MM.1S (cell line): ENCODE results near the gene FEN1.

Experiments
- DNase-seq: peaks from one replicate; pipeline ENCODE4 v3.0.0-alpha.2; 2015
- H2AFZ ChIP-seq: fragments of 300-600 bp; sonication (generic); 2 replicates; pipeline ENCODE4 v1.6.0; 2016; ENCODE audit warnings: antibody characterized with exemption, low read length
- H3F3A ChIP-seq: fragments of 300-600 bp; sonication (generic); 2 replicates; pipeline ENCODE4 v1.6.1; 2016; ENCODE audit warnings: mild to moderate bottlenecking, antibody characterized with exemption, low read length, moderate library complexity, mixed read lengths; ENCODE audit not compliant: insufficient read depth
- H3K27ac ChIP-seq: fragments of 300-600 bp; sonication (generic); 2 replicates; pipeline ENCODE4 v1.5.1; 2016; ENCODE audit warnings: mild to moderate bottlenecking, low read length
- H3K27me3 ChIP-seq: fragments of 300-600 bp; sonication (generic); replicated peaks from 2 replicates; pipeline ENCODE4 v1.6.0; 2016; ENCODE audit warnings: low read length; ENCODE audit not compliant: insufficient read depth
- H3K36me3 ChIP-seq: fragments of 300-600 bp; sonication (generic); replicated peaks from 2 replicates; pipeline ENCODE4 v1.6.1; 2016; ENCODE audit warnings: mild to moderate bottlenecking, low read length, mixed read lengths; ENCODE audit not compliant: insufficient read depth
- H3K4me1 ChIP-seq: fragments of 300-600 bp; sonication (generic); 2 replicates; pipeline ENCODE4 v1.6.1; 2016; ENCODE audit warnings: low read length, mixed read lengths
- H3K4me2 ChIP-seq: fragments of 300-600 bp; sonication (generic); 2 replicates; pipeline ENCODE4 v1.6.0; 2016; ENCODE audit warnings: low read depth, low read length
- H3K4me3 ChIP-seq: fragments of 300-600 bp; sonication (generic); 2 replicates; pipeline ENCODE4 v1.5.1; 2016; ENCODE audit warnings: low read length, mixed read lengths
- H3K79me2 ChIP-seq: fragments of 300-600 bp; sonication (generic); 2 replicates; pipeline ENCODE4 v1.6.1; 2016; ENCODE audit warnings: mixed run types, low read length, mixed read lengths
- H3K9ac ChIP-seq: fragments of 300-600 bp; sonication (generic); 2 replicates; pipeline ENCODE4 v1.6.1; 2016; ENCODE audit warnings: low read length, mixed read lengths
- H3K9me2 ChIP-seq: fragments of 300-600 bp; sonication (generic); replicated peaks from 2 replicates; pipeline ENCODE4 v1.6.1; 2016; ENCODE audit warnings: mild to moderate bottlenecking, low read length, mixed read lengths; ENCODE audit not compliant: insufficient read depth
- H3K9me3 ChIP-seq: fragments of 300-600 bp; sonication (generic); replicated peaks from 2 replicates; pipeline ENCODE4 v1.6.1; 2016; ENCODE audit warnings: mild to moderate bottlenecking, low read length, mixed read lengths; ENCODE audit not compliant: insufficient read depth
- H4K20me1 ChIP-seq: fragments of 300-600 bp; sonication (generic); 2 replicates; pipeline ENCODE4 v1.6.1; 2016; ENCODE audit warnings: mild to moderate bottlenecking, low read length, moderate library complexity, mixed read lengths; ENCODE audit not compliant: insufficient read depth
- EZH2 ChIP-seq: fragments of 300-600 bp; sonication (generic); optimal IDR thresholded peaks from 2 replicates; pipeline ENCODE3; 2017; ENCODE audit warnings: low read depth, mild to moderate bottlenecking, antibody characterized with exemption, low read length, mixed read lengths
- EZH2phosphoT487 ChIP-seq: fragments of 300-600 bp; sonication (generic); IDR thresholded peaks from 2 replicates; pipeline ENCODE4 v1.6.1; 2018; ENCODE audit warnings: antibody characterized with exemption, low read length
- TF ChIP-seq, protein P1 (sequence below): fragments of 300-600 bp; sonication (generic); IDR thresholded peaks from 2 replicates; pipeline ENCODE4 v1.5.1; 2016; ENCODE audit warnings: antibody characterized with exemption, low read length, mixed read lengths

The FEN1 gene

DNA sequence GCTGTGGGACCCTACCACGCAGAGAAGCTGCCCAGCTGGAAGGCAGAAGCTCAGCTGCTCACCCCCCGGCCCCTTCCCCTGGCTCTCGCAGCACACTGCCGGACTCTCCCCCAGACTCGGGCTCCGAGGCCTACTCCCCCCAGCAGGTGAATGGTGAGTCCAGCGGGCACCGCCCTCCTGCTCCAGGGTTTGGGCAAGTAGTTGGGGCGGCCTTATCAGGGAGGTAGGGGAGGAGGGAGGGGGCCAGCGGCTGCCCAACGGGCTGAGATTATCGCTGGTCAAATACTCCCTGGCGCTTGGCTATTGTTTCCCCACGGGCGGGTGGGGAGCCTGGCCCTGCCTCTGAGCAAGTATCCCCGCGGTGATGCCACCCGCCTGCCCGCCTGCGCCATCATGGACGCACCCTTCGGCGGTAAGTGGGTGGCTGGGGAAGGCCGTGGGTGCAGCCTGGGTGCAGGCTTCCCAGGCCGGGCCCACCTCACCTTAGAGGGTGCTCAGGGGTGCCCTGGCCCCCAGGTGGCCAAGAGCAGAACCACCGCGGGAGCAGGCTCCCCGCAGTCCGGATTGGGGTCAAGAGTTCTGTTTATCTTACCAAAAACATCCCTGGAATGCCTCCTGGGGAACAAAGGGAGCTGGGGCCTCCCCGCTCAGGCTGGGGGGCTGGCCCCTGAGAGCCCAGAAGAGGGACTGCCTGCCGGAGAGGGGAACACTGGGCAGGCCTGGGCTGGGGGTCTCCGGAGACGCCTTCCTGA lies 23.4 kb upstream of the FEN1 start:
- Histone ChIP-seq H3K9ac (no peak overlapping the region), H3F3A (no peaks in the 10 kb centered on the region), H4K20me1 (no peaks in the 10 kb centered on the region), H3K4me1 (no peaks in the 10 kb centered on the region), H3K9me3 (no peaks in the 10 kb centered on the region), H2AFZ (no peak overlapping the region), H3K9me2 (no peaks in the 10 kb centered on the region), H3K79me2 (no peaks in the 10 kb centered on the region), H3K27me3 (peaks cover 36% of the 10 kb centered on the region), H3K4me3 (no peak overlapping the region), H3K4me2 (no peak overlapping the region), H3K27ac (no peak overlapping the region), H3K36me3 (no peaks in the 10 kb centered on the region)
- no peak for DNase-seq
- TF ChIP-seq EZH2 (no peak), EZH2phosphoT487 (no peak)
- TF ChIP-seq, protein P1, sequence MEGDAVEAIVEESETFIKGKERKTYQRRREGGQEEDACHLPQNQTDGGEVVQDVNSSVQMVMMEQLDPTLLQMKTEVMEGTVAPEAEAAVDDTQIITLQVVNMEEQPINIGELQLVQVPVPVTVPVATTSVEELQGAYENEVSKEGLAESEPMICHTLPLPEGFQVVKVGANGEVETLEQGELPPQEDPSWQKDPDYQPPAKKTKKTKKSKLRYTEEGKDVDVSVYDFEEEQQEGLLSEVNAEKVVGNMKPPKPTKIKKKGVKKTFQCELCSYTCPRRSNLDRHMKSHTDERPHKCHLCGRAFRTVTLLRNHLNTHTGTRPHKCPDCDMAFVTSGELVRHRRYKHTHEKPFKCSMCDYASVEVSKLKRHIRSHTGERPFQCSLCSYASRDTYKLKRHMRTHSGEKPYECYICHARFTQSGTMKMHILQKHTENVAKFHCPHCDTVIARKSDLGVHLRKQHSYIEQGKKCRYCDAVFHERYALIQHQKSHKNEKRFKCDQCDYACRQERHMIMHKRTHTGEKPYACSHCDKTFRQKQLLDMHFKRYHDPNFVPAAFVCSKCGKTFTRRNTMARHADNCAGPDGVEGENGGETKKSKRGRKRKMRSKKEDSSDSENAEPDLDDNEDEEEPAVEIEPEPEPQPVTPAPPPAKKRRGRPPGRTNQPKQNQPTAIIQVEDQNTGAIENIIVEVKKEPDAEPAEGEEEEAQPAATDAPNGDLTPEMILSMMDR: no peak; the same call in 1 of the 2 replicates

GRCh38 chr11:61769946-61770683 lies 22.6 kb upstream of the FEN1 start:
- Histone ChIP-seq H3K79me2 (no peaks in the 10 kb centered on the region), H3K9me3 (no peaks in the 10 kb centered on the region), H4K20me1 (no peaks in the 10 kb centered on the region), H3K4me1 (no peaks in the 10 kb centered on the region), H3K27me3 (peaks cover 35% of the 10 kb centered on the region), H3K4me3 (no peak overlapping the region), H3K9ac (no peak overlapping the region), H3K36me3 (no peaks in the 10 kb centered on the region), H3F3A (no peaks in the 10 kb centered on the region), H3K4me2 (no peak overlapping the region), H2AFZ (no peak overlapping the region), H3K27ac (no peak overlapping the region), H3K9me2 (no peaks in the 10 kb centered on the region)
- TF ChIP-seq, protein P1: no peak
- TF ChIP-seq EZH2 (no peak), EZH2phosphoT487 (no peak)
- DNase-seq: no peak

GRCh38 chr11:61771195-61771894 lies 21.4 kb upstream of the FEN1 start:
- H3K27ac ChIP-seq: no peak overlapping the region
- no peaks in the 10 kb centered on the region for H3F3A ChIP-seq
- peaks cover 31% of the 10 kb centered on the region for H3K27me3 ChIP-seq
- no peaks in the 10 kb centered on the region for H3K4me1 ChIP-seq
- no peaks in the 10 kb centered on the region for H3K79me2 ChIP-seq
- TF ChIP-seq EZH2: no peak
- TF ChIP-seq, protein P1: no peak
- TF ChIP-seq EZH2phosphoT487: no peak
- no peaks in the 10 kb centered on the region for H3K9me3 ChIP-seq
- H4K20me1 ChIP-seq: no peaks in the 10 kb centered on the region
- no peak overlapping the region for H3K9ac ChIP-seq
- H2AFZ ChIP-seq: no peak overlapping the region
- no peaks in the 10 kb centered on the region for H3K36me3 ChIP-seq
- DNase-seq: no peak
- no peaks in the 10 kb centered on the region for H3K9me2 ChIP-seq
- H3K4me3 ChIP-seq: no peak overlapping the region
- no peak overlapping the region for H3K4me2 ChIP-seq
